HepG2 (cell line): ENCODE measurements around the gene NOXA1. TPM values are rescaled to one million over a fixed set of nuclear protein-coding genes. Genes with fewer than 3 reads are reported as not detected.

Source experiments
- BRD4 ChIP-seq: sonication (generic); formaldehyde crosslinking; IDR thresholded peaks from 2 replicates; pipeline ENCODE4 v1.4.0; 2020; ENCODE audit warnings: missing genetic modification reagents
- DRAP1 ChIP-seq: IDR thresholded peaks from 2 replicates; pipeline ENCODE4 v1.6.1; 2016; ENCODE audit warnings: missing genetic modification reagents, missing compliant biosample characterization
- HOXA9 ChIP-seq: sonication (generic); formaldehyde crosslinking; IDR thresholded peaks from 2 replicates; pipeline ENCODE4 v1.8.1; 2022; ENCODE audit warnings: missing genetic modification reagents, mild to moderate bottlenecking, moderate library complexity, borderline replicate concordance
- MAZ ChIP-seq, 2 experiments: sonication (generic) in 1 of 2; formaldehyde crosslinking in 1 of 2; IDR thresholded peaks; 2 replicates each; pipeline versions ENCODE4 v1.5.0 to v1.6.1; 2012 to 2020; ENCODE audit warnings: low read depth in 2 of 2, mild to moderate bottlenecking in 2 of 2, borderline replicate concordance in 1 of 2, improper control_type of control experiment in 1 of 2, low read length in 1 of 2, missing genetic modification reagents in 1 of 2, moderate library complexity in 1 of 2
- NR1H2 ChIP-seq: sonication (generic); formaldehyde crosslinking; IDR thresholded peaks from 2 replicates; pipeline ENCODE4 v1.8.1; 2022; ENCODE audit warnings: low read depth, missing genetic modification reagents, borderline replicate concordance
- PLSCR1 ChIP-seq: sonication (generic); formaldehyde crosslinking; IDR thresholded peaks from 2 replicates; pipeline ENCODE4 v1.5.0; 2020; ENCODE audit warnings: missing genetic modification reagents, mild to moderate bottlenecking, borderline replicate concordance
- SMARCE1 ChIP-seq: fragments of 450-650 bp; IDR thresholded peaks from 2 replicates; pipeline ENCODE4 v1.6.1; 2017; ENCODE audit warnings: borderline replicate concordance
- ZFP91 ChIP-seq: sonication (generic); formaldehyde crosslinking; IDR thresholded peaks from 2 replicates; pipeline ENCODE4 v1.9.0; 2022; ENCODE audit warnings: missing genetic modification reagents, mild to moderate bottlenecking, borderline replicate concordance
- ZGPAT ChIP-seq: IDR thresholded peaks from 2 replicates; pipeline ENCODE4 v1.6.1; 2016; ENCODE audit warnings: mild to moderate bottlenecking
- ZNF512 ChIP-seq: sonication (generic); formaldehyde crosslinking; IDR thresholded peaks from 2 replicates; pipeline ENCODE4 v1.4.0; 2020; ENCODE audit warnings: mild to moderate bottlenecking, missing genetic modification reagents
- ZNF710 ChIP-seq: sonication (generic); formaldehyde crosslinking; IDR thresholded peaks from 2 replicates; pipeline ENCODE4 v1.5.0; 2020; ENCODE audit warnings: mild to moderate bottlenecking, missing genetic modification reagents, borderline replicate concordance
- ZNF768 ChIP-seq: sonication (generic); formaldehyde crosslinking; IDR thresholded peaks from 2 replicates; pipeline ENCODE4 v1.4.0; 2020; ENCODE audit warnings: missing genetic modification reagents
- ZSCAN20 ChIP-seq: sonication (generic); formaldehyde crosslinking; IDR thresholded peaks from 2 replicates; pipeline ENCODE4 v1.4.0; 2020; ENCODE audit warnings: missing genetic modification reagents, mild to moderate bottlenecking, borderline replicate concordance
- ZSCAN21 ChIP-seq: sonication (generic); formaldehyde crosslinking; IDR thresholded peaks from 2 replicates; pipeline ENCODE4 v1.8.0; 2022; ENCODE audit warnings: mild to moderate bottlenecking, missing genetic modification reagents, moderate library complexity, borderline replicate concordance
- polyA plus RNA-seq, 8 experiments: library from polyadenylated mRNA; depleted of rRNA in 3 of 8; stranded (reverse) in 7 of 8; unstranded in 1 of 8; fragments of >200 nt; fragmentation: Illumina TruSeq in 4 of 8; extraction: Trizol in 4 of 8; gene quantifications; 2 replicates each; pipeline versions ENCODE4 v1.2.1 to v1.2.3, GENCODE V29; 2011 to 2016; ENCODE audit warnings: low read depth in 4 of 8, missing spikeins in 1 of 8, mixed read lengths in 1 of 8; ENCODE audit not compliant: insufficient read depth in 1 of 8
- total RNA-seq, 5 experiments: library from RNA; depleted of rRNA; stranded (reverse); fragments of >200 nt; fragmentation: Illumina TruSeq; extraction: Trizol; gene quantifications; 2 replicates each; pipeline ENCODE4 v1.2.3, GENCODE V29; 2016; ENCODE audit warnings: low read depth in 1 of 5
- TF ChIP-seq, protein P1 (sequence below), 2 experiments: IDR thresholded peaks; 2 replicates each; pipeline ENCODE4 v1.6.1; 2011 to 2012; ENCODE audit warnings: low read length in 2 of 2, borderline replicate concordance in 1 of 2, low read depth in 1 of 2, mild to moderate bottlenecking in 1 of 2, moderate library complexity in 1 of 2

The NOXA1 gene
- total and polyA plus RNA-seq, 2 of the 13 experiments (the other 11 are each of a cell fraction or from before 2014, with no cell fraction given): 0.78 to 1.2 TPM

- TF ChIP-seq ZNF710 (CRISPR knock-in tag) (no peak), PLSCR1 (CRISPR knock-in tag) (no peak), ZGPAT (CRISPR knock-in tag) (no peak), DRAP1 (CRISPR knock-in tag) (no peak), HOXA9 (no peak), ZNF512 (CRISPR knock-in tag) (no peak), ZFP91 (CRISPR knock-in tag) (0 out of 2 replicates have a peak, but pooled peaks have one; percentile 30), ZSCAN21 (CRISPR knock-in tag) (no peak), MAZ (IDR thresholded peaks at IDR 0.05; ENCODE audit: borderline replicate concordance, low read depth, low read length) (no peak), MAZ (CRISPR knock-in tag; IDR thresholded peaks at IDR 0.05; ENCODE audit: low read depth) (no peak), ZNF768 (CRISPR knock-in tag) (0 out of 2 replicates have a peak, but pooled peaks have one; percentile 6), BRD4 (CRISPR knock-in tag) (no peak), ZSCAN20 (CRISPR knock-in tag) (no peak), SMARCE1 (no peak), NR1H2 (CRISPR knock-in tag) (no peak)
- TF ChIP-seq, protein P1, sequence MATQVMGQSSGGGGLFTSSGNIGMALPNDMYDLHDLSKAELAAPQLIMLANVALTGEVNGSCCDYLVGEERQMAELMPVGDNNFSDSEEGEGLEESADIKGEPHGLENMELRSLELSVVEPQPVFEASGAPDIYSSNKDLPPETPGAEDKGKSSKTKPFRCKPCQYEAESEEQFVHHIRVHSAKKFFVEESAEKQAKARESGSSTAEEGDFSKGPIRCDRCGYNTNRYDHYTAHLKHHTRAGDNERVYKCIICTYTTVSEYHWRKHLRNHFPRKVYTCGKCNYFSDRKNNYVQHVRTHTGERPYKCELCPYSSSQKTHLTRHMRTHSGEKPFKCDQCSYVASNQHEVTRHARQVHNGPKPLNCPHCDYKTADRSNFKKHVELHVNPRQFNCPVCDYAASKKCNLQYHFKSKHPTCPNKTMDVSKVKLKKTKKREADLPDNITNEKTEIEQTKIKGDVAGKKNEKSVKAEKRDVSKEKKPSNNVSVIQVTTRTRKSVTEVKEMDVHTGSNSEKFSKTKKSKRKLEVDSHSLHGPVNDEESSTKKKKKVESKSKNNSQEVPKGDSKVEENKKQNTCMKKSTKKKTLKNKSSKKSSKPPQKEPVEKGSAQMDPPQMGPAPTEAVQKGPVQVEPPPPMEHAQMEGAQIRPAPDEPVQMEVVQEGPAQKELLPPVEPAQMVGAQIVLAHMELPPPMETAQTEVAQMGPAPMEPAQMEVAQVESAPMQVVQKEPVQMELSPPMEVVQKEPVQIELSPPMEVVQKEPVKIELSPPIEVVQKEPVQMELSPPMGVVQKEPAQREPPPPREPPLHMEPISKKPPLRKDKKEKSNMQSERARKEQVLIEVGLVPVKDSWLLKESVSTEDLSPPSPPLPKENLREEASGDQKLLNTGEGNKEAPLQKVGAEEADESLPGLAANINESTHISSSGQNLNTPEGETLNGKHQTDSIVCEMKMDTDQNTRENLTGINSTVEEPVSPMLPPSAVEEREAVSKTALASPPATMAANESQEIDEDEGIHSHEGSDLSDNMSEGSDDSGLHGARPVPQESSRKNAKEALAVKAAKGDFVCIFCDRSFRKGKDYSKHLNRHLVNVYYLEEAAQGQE (IDR thresholded peaks at IDR 0.05; ENCODE audit: borderline replicate concordance in 1 of 2, low read depth in 1 of 2, low read length in 2 of 2): no peak
Observed at GRCh38 chr9:137383081-137383783, 40.0 kb upstream of the NOXA1 start (continued).
